GM23338 (cell line): ENCODE measurements around the gene TTC22.

Source experiments
- CREB1 ChIP-seq: fragments of 250-450 bp; sonication (Bioruptor Pico); IDR thresholded peaks from 2 replicates; pipeline ENCODE4 v1.5.0; 2020; ENCODE audit warnings: low read depth, mild to moderate bottlenecking, moderate library complexity
- ETS1 ChIP-seq: IDR thresholded peaks from 2 replicates; pipeline ENCODE4 v1.6.1; 2016; ENCODE audit warnings: antibody characterized with exemption
- EZH2 ChIP-seq: fragments of 200-600 bp; sonication (generic); IDR thresholded peaks from one replicate; pipeline ENCODE4 v1.8.0; 2017; ENCODE audit warnings: antibody characterized with exemption, mild to moderate bottlenecking, low read depth; ENCODE audit not compliant: unreplicated experiment
- EZH2phosphoT487 ChIP-seq: fragments of 200-600 bp; sonication (generic); IDR thresholded peaks from one replicate; pipeline ENCODE4 v1.8.1; 2018; ENCODE audit warnings: antibody characterized with exemption; ENCODE audit not compliant: unreplicated experiment
- JUNB ChIP-seq: IDR thresholded peaks from one replicate; pipeline ENCODE4 v1.6.1; 2016; ENCODE audit warnings: antibody characterized with exemption; ENCODE audit not compliant: unreplicated experiment
- NANOG ChIP-seq: IDR thresholded peaks from 2 replicates; pipeline ENCODE4 v1.6.1; 2016; ENCODE audit warnings: antibody characterized with exemption, borderline replicate concordance
- POLR2AphosphoS5 ChIP-seq: IDR thresholded peaks from 2 replicates; pipeline ENCODE4 v1.6.1; 2016; ENCODE audit warnings: antibody characterized with exemption, low read depth
- STAT1 ChIP-seq: IDR thresholded peaks from one replicate; pipeline ENCODE4 v1.6.1; 2016; ENCODE audit warnings: antibody characterized with exemption; ENCODE audit not compliant: unreplicated experiment
- ZNF114 ChIP-seq: fragments of 250-450 bp; sonication (Bioruptor Pico); IDR thresholded peaks from 2 replicates; pipeline ENCODE4 v1.5.0; 2020; ENCODE audit warnings: mild to moderate bottlenecking, moderate library complexity
- ZNF331 ChIP-seq: fragments of 250-450 bp; sonication (Bioruptor Pico); IDR thresholded peaks from 2 replicates; pipeline ENCODE4 v1.5.0; 2020; ENCODE audit warnings: low read depth, mild to moderate bottlenecking, moderate library complexity
- TF ChIP-seq, protein P1 (sequence below), 2 experiments: fragments of 200-600 bp in 1 of 2; sonication (generic) in 1 of 2; conservative IDR thresholded peaks; 2 replicates each; pipeline versions ENCODE4 v1.5.1 to v1.6.1; 2016 to 2017; ENCODE audit warnings: antibody characterized with exemption in 2 of 2, low read depth in 2 of 2, mild to moderate bottlenecking in 2 of 2, moderate library complexity in 1 of 2
- TF ChIP-seq, protein P2 (sequence below): IDR thresholded peaks from one replicate; pipeline ENCODE4 v1.6.1; 2018; ENCODE audit warnings: antibody characterized with exemption; ENCODE audit not compliant: unreplicated experiment
- TF ChIP-seq, protein P3 (sequence below): fragments of 250-450 bp; sonication (Bioruptor Pico); IDR thresholded peaks from 2 replicates; pipeline ENCODE4 v1.5.0; 2020; ENCODE audit warnings: mild to moderate bottlenecking, moderate library complexity

DNA sequence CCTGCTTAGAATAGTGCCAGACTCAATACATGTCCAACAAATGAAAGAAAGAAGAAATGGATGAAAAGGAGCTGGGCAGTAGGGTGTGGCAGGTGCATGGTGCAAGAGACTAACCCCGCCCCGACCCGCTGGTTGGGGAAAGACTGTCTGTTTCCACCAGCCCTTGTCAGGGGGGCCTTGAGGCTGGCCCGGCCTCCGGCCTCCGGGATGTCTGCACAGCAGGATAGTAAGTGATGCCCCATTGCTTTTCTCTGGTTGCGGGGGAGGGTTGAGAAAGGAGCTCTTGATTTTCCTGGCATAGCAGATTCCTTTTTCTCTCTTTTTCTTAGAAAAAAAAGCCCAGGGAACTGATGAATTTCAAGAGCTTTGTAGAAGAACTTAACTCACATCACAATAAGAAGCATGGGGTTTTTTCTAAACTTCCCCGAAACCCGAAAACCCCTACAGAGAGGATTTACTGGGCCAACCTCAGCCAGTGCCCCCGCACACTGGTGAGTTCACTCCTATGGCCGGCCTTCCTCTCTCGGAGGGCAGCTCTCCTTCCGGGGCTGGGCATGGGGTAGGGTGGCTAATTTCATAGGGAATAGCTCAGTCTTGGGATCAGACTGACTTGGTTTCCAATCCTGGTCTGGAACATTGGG lies 12.5 kb upstream of the TTC22 start:
- TF ChIP-seq, protein P1, sequence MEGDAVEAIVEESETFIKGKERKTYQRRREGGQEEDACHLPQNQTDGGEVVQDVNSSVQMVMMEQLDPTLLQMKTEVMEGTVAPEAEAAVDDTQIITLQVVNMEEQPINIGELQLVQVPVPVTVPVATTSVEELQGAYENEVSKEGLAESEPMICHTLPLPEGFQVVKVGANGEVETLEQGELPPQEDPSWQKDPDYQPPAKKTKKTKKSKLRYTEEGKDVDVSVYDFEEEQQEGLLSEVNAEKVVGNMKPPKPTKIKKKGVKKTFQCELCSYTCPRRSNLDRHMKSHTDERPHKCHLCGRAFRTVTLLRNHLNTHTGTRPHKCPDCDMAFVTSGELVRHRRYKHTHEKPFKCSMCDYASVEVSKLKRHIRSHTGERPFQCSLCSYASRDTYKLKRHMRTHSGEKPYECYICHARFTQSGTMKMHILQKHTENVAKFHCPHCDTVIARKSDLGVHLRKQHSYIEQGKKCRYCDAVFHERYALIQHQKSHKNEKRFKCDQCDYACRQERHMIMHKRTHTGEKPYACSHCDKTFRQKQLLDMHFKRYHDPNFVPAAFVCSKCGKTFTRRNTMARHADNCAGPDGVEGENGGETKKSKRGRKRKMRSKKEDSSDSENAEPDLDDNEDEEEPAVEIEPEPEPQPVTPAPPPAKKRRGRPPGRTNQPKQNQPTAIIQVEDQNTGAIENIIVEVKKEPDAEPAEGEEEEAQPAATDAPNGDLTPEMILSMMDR (conservative IDR thresholded peaks at IDR 0.05; ENCODE audit: low read depth in 2 of 2) = no peak
- no peak for TF ChIP-seq CREB1 (CRISPR knock-in tag)
- no peak for TF ChIP-seq EZH2
- TF ChIP-seq POLR2AphosphoS5 = no peak
- TF ChIP-seq EZH2phosphoT487 = no peak
- TF ChIP-seq, protein P2, sequence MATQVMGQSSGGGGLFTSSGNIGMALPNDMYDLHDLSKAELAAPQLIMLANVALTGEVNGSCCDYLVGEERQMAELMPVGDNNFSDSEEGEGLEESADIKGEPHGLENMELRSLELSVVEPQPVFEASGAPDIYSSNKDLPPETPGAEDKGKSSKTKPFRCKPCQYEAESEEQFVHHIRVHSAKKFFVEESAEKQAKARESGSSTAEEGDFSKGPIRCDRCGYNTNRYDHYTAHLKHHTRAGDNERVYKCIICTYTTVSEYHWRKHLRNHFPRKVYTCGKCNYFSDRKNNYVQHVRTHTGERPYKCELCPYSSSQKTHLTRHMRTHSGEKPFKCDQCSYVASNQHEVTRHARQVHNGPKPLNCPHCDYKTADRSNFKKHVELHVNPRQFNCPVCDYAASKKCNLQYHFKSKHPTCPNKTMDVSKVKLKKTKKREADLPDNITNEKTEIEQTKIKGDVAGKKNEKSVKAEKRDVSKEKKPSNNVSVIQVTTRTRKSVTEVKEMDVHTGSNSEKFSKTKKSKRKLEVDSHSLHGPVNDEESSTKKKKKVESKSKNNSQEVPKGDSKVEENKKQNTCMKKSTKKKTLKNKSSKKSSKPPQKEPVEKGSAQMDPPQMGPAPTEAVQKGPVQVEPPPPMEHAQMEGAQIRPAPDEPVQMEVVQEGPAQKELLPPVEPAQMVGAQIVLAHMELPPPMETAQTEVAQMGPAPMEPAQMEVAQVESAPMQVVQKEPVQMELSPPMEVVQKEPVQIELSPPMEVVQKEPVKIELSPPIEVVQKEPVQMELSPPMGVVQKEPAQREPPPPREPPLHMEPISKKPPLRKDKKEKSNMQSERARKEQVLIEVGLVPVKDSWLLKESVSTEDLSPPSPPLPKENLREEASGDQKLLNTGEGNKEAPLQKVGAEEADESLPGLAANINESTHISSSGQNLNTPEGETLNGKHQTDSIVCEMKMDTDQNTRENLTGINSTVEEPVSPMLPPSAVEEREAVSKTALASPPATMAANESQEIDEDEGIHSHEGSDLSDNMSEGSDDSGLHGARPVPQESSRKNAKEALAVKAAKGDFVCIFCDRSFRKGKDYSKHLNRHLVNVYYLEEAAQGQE = no peak
- TF ChIP-seq, protein P3, sequence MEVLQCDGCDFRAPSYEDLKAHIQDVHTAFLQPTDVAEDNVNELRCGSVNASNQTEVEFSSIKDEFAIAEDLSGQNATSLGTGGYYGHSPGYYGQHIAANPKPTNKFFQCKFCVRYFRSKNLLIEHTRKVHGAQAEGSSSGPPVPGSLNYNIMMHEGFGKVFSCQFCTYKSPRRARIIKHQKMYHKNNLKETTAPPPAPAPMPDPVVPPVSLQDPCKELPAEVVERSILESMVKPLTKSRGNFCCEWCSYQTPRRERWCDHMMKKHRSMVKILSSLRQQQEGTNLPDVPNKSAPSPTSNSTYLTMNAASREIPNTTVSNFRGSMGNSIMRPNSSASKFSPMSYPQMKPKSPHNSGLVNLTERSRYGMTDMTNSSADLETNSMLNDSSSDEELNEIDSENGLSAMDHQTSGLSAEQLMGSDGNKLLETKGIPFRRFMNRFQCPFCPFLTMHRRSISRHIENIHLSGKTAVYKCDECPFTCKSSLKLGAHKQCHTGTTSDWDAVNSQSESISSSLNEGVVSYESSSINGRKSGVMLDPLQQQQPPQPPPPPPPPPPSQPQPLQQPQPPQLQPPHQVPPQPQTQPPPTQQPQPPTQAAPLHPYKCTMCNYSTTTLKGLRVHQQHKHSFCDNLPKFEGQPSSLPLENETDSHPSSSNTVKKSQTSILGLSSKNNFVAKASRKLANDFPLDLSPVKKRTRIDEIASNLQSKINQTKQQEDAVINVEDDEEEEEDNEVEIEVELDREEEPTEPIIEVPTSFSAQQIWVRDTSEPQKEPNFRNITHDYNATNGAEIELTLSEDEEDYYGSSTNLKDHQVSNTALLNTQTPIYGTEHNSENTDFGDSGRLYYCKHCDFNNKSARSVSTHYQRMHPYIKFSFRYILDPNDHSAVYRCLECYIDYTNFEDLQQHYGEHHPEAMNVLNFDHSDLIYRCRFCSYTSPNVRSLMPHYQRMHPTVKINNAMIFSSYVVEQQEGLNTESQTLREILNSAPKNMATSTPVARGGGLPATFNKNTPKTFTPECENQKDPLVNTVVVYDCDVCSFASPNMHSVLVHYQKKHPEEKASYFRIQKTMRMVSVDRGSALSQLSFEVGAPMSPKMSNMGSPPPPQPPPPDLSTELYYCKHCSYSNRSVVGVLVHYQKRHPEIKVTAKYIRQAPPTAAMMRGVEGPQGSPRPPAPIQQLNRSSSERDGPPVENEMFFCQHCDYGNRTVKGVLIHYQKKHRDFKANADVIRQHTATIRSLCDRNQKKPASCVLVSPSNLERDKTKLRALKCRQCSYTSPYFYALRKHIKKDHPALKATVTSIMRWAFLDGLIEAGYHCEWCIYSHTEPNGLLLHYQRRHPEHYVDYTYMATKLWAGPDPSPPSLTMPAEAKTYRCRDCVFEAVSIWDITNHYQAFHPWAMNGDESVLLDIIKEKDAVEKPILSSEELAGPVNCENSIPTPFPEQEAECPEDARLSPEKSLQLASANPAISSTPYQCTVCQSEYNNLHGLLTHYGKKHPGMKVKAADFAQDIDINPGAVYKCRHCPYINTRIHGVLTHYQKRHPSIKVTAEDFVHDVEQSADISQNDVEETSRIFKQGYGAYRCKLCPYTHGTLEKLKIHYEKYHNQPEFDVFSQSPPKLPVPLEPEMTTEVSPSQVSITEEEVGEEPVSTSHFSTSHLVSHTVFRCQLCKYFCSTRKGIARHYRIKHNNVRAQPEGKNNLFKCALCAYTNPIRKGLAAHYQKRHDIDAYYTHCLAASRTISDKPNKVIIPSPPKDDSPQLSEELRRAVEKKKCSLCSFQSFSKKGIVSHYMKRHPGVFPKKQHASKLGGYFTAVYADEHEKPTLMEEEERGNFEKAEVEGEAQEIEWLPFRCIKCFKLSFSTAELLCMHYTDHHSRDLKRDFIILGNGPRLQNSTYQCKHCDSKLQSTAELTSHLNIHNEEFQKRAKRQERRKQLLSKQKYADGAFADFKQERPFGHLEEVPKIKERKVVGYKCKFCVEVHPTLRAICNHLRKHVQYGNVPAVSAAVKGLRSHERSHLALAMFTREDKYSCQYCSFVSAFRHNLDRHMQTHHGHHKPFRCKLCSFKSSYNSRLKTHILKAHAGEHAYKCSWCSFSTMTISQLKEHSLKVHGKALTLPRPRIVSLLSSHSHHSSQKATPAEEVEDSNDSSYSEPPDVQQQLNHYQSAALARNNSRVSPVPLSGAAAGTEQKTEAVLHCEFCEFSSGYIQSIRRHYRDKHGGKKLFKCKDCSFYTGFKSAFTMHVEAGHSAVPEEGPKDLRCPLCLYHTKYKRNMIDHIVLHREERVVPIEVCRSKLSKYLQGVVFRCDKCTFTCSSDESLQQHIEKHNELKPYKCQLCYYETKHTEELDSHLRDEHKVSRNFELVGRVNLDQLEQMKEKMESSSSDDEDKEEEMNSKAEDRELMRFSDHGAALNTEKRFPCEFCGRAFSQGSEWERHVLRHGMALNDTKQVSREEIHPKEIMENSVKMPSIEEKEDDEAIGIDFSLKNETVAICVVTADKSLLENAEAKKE (CRISPR knock-in tag) = 0 out of 2 replicates have a peak, but pooled peaks have one; percentile 19
- no peak for TF ChIP-seq STAT1
- no peak for TF ChIP-seq JUNB
- TF ChIP-seq ZNF114 = no peak
- no peak for TF ChIP-seq ZNF331 (CRISPR knock-in tag)
- no peak for TF ChIP-seq ETS1
- no peak for TF ChIP-seq NANOG
